OCI-LY7 (cell line): ENCODE measurements around the gene MYBPC2.

Source experiments
- CTCF ChIP-seq: fragments of 200-600 bp; sonication (generic); conservative IDR thresholded peaks from 2 replicates; pipeline ENCODE4 v1.5.1; 2014; ENCODE audit warnings: mild to moderate bottlenecking, antibody characterized with exemption, low read length, moderate library complexity, mixed read lengths
- EZH2phosphoT487 ChIP-seq: fragments of 200-600 bp; sonication (generic); IDR thresholded peaks from 2 replicates; pipeline ENCODE4 v1.6.1; 2018; ENCODE audit warnings: low read depth, borderline replicate concordance, mild to moderate bottlenecking, mixed run types, antibody characterized with exemption, low read length, moderate library complexity, mixed read lengths

GRCh38 chr19:50515168-50515561, 82.5 kb downstream of the MYBPC2 start:
- TF ChIP-seq CTCF (no peak), EZH2phosphoT487 (no peak)
